GM10266 (cell line): ENCODE measurements around the gene ATOX1.

Source experiments
- DNase-seq: peaks from one replicate; pipeline ENCODE4 v3.0.0; 2012; ENCODE audit errors: extremely low spot score
- CTCF ChIP-seq: IDR thresholded peaks from 2 replicates; pipeline ENCODE4 v1.5.1; 2012; ENCODE audit warnings: mild to moderate bottlenecking, low read depth; ENCODE audit not compliant: control insufficient read depth, insufficient read depth; ENCODE audit errors: missing control alignments

Gene ATOX1

DNA sequence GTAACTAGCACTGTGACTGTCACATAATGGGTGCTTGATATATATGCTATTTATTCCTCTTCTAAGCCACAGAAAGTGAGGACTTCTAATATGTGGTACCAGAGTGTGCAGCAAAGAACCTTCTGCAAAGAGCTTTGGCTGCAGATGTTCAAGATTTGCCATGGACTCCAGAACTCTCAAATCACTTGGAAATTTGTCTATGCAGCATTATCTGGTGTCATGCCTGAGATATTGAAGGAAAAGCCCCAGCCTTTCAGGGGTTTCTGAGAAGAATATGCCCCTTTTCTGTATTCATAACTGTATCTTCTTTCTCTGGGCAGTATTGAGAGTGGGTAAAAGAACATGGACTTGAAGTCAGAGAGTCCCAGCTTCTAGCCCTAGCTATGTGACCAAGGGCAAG is 8.5 kb upstream of the ATOX1 start:
- no peak for TF ChIP-seq CTCF
- no peak for DNase-seq

GRCh38 chr5:151764801-151765200 is 6.4 kb upstream of the ATOX1 start:
- DNase-seq, result no peak
- no peak for TF ChIP-seq CTCF

DNA sequence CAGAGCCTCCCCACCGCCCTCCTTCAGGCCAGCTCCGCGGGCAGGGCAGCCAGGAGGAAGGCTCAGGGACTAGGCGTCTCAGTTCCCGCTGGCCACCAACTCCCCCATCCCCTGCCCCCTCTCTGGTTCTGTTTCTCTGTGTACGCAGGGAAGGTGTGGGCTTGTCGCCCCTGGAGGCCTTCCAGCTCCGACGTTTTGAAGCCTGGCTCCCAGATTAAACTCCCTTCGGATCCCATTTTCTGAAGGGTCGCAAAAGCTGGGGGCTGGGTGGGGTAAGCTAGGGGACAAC is 346 bp downstream of the ATOX1 start:
- no peak for TF ChIP-seq CTCF
- no peak for DNase-seq

- no peak for TF ChIP-seq CTCF
- no peak for DNase-seq
Measured at GRCh38 chr5:151757233-151758140, 944 bp downstream of the ATOX1 start.

- no peak for DNase-seq
- no peak for TF ChIP-seq CTCF
Measured at GRCh38 chr5:151755383-151755782, 3.0 kb downstream of the ATOX1 start.

DNA sequence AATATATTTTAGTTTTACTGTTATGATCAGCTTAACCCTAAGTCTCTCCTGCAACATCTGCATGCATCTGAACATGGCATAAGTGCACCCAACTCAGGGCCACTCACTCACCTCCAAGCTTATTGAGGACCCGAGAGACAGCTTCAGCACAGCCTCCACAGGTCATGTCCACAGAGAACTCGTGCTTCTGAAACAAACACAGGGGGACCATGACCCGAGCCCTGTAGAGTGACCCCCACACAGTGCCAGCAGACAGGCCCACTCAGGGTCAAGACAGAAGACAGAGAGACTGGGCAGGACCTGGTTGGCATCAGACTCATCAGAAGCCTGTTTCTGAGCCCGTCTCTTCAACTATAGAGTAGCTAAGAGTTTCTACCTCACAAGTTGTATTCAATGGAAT is 6.8 kb downstream of the ATOX1 start:
- no peak for TF ChIP-seq CTCF
- no peak for DNase-seq

DNA sequence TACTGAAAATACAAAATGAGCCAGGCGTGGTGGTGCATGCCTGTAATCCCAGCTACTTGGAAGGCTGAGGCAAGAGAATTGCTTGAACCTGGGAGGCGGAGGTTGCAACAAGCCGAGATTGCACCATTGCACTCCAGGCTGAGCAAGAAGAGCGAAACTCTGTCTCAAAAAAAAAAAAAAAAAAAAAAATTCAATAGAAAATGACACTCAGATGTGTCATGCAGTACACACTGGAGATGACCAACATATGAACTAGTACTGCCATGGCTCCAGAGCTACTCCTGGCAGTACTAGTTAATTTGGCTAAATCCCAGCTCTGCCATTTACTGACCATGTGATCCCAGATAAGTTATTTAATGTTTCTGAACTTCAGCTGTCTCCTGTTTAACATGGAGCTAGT is 7.3 kb downstream of the ATOX1 start:
- no peak for DNase-seq
- no peak for TF ChIP-seq CTCF
